Osteocyte (in vitro differentiated cells): ENCODE results near the gene NINJ1. TPM values are rescaled to one million over a fixed set of nuclear protein-coding genes. Genes with fewer than 3 reads are reported as not detected.
A peak's percentile ranks its signal among the peaks of the same experiment; 100 is the strongest.

Experiments
- DNase-seq: peaks from one replicate; pipeline ENCODE4 v3.0.0; 2021; ENCODE audit warnings: mixed read lengths; ENCODE audit not compliant: unreplicated experiment; ENCODE audit errors: extremely low spot score
- H3K27ac Mint-ChIP-seq: one replicate; pipeline ENCODE4 v1.8.0; 2021; ENCODE audit warnings: mild to moderate bottlenecking, mixed read lengths; ENCODE audit not compliant: unreplicated experiment
- H3K27me3 Mint-ChIP-seq: one replicate; pipeline ENCODE4 v1.8.0; 2021; ENCODE audit warnings: mixed read lengths; ENCODE audit not compliant: unreplicated experiment
- H3K36me3 Mint-ChIP-seq: one replicate; pipeline ENCODE4 v1.8.0; 2021; ENCODE audit warnings: mixed read lengths; ENCODE audit not compliant: unreplicated experiment
- H3K4me1 Mint-ChIP-seq: one replicate; pipeline ENCODE4 v1.8.0; 2021; ENCODE audit warnings: mixed read lengths; ENCODE audit not compliant: unreplicated experiment
- H3K4me3 Mint-ChIP-seq: one replicate; pipeline ENCODE4 v1.8.0; 2021; ENCODE audit warnings: mild to moderate bottlenecking, moderate library complexity, mixed read lengths; ENCODE audit not compliant: unreplicated experiment
- H3K9me3 Mint-ChIP-seq: one replicate; pipeline ENCODE4 v1.8.0; 2021; ENCODE audit warnings: mixed read lengths; ENCODE audit not compliant: unreplicated experiment
- total RNA-seq: library from RNA; stranded (reverse); gene quantifications from 2 replicates; pipeline ENCODE4 v1.2.1, GENCODE V29; 2021
- TF ChIP-seq, protein P1 (sequence below): fragments of 200-600 bp; sonication (generic); IDR thresholded peaks from 2 replicates; pipeline ENCODE4 v1.5.0; 2021; ENCODE audit warnings: antibody characterized with exemption, mild to moderate bottlenecking, moderate library complexity

The NINJ1 gene
- total RNA-seq, 1 donor from 2014 or later = 32.9 TPM

DNA sequence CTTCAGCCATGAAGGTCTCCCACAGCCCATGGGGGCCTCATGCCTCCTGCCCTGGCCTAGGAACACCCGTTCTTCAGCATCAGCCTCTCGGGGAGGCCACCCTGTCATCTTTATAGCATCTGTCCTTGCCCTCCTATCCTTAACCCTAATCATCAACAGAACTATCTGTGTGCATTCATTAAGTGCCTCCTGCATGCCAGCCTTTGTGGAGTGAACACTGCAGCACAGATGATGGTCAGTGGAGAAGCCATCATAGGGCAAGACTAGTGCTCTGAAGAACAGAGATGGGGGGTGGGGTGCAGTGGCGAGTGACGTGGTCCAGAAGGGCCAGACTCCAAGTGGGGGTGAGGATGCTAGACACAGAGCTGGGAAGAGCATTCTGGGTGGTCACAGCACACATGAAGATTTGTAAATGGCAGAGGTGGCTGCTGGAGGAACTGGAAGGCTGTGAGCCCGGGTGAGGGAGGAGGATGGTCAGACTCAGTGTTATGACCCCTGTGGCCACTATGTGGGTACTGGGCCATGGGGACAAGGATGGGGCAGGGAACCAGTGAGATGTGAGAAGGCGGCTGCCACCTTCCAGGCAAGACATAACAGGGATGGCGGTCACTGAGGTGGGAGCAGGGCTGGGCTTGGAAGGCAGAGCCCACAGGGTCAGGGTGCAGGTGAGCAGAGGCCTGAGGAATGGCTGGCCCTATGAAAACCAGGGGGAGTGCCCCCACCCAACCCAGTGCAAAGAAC, 41.6 kb downstream of the NINJ1 start:
- Mint-ChIP-seq H3K4me1 (peaks cover 18% of the 10 kb centered on the region), H3K9me3 (peaks cover 5% of the 10 kb centered on the region), H3K27ac (peak overlapping the region; percentile 15), H3K36me3 (peaks cover 2% of the 10 kb centered on the region), H3K4me3 (no peak overlapping the region), H3K27me3 (no peaks in the 10 kb centered on the region)
- TF ChIP-seq, protein P1, sequence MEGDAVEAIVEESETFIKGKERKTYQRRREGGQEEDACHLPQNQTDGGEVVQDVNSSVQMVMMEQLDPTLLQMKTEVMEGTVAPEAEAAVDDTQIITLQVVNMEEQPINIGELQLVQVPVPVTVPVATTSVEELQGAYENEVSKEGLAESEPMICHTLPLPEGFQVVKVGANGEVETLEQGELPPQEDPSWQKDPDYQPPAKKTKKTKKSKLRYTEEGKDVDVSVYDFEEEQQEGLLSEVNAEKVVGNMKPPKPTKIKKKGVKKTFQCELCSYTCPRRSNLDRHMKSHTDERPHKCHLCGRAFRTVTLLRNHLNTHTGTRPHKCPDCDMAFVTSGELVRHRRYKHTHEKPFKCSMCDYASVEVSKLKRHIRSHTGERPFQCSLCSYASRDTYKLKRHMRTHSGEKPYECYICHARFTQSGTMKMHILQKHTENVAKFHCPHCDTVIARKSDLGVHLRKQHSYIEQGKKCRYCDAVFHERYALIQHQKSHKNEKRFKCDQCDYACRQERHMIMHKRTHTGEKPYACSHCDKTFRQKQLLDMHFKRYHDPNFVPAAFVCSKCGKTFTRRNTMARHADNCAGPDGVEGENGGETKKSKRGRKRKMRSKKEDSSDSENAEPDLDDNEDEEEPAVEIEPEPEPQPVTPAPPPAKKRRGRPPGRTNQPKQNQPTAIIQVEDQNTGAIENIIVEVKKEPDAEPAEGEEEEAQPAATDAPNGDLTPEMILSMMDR = no peak
- DNase-seq = peak; percentile 76

- no peaks in the 10 kb centered on the region for H3K27me3 Mint-ChIP-seq
- H3K27ac Mint-ChIP-seq = no peak overlapping the region
- peaks cover 13% of the 10 kb centered on the region for H3K4me1 Mint-ChIP-seq
- TF ChIP-seq, protein P1 = no peak
- H3K4me3 Mint-ChIP-seq = no peak overlapping the region
- DNase-seq = peak; percentile 73
- peaks cover 5% of the 10 kb centered on the region for H3K9me3 Mint-ChIP-seq
- H3K36me3 Mint-ChIP-seq = peaks cover 2% of the 10 kb centered on the region
Measured at GRCh38 chr9:93091453-93092081, 42.5 kb downstream of the NINJ1 start.

DNA sequence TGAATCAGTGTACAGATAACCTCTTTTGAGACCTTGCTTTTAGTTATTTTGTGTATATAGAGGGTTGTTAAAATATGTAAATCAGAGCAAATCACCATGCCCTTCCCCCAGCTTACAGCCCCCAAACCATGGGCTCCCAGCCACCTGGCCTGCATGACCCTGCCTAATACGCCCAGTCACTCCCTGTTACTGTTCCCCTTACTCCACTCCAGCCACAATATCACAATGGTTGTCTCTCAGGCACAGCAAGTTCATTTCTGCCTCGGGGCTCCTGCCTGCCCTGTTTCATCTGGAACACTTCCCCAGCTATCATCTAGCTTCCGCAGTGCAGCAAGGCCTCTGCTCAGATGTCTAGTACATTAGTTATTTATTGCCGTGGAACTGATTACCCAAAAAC, 43.0 kb downstream of the NINJ1 start:
- H3K4me1 Mint-ChIP-seq = peaks cover 13% of the 10 kb centered on the region
- peaks cover 2% of the 10 kb centered on the region for H3K36me3 Mint-ChIP-seq

DNA sequence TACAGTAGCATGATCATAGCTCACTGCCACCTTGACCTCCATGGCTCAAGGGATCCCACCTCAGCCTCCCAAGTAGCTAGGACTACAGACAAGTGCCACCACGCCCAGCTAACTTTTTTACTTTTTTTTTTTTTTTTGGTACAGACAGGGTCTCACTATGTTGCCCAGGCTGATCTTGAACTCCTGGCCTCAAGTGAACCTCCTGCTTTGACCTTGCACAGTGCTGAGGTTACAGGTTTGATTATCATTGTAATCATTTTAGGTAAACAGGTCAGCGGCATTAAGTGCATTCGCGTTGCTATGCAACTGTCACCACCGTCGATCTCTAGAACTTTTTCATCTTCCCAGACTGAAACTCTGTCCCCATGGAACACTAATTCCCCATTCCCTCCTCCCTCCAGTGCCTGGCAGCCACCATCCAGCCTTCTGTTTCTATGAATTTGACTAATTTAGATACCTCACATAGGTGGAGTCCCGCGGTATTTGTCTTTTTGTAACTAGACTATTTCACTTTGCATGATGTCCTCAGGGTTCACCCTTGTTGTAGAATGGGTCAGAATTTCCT, 43.9 kb downstream of the NINJ1 start:
- H3K4me1 Mint-ChIP-seq = peaks cover 12% of the 10 kb centered on the region
- TF ChIP-seq, protein P1 = no peak
- H3K27me3 Mint-ChIP-seq = no peaks in the 10 kb centered on the region
- peaks cover 5% of the 10 kb centered on the region for H3K9me3 Mint-ChIP-seq
- H3K36me3 Mint-ChIP-seq = peaks cover 2% of the 10 kb centered on the region
- no peak overlapping the region for H3K4me3 Mint-ChIP-seq
- no peak overlapping the region for H3K27ac Mint-ChIP-seq
- DNase-seq = peak; percentile 23

More for the DNA sequence above, 43.0 kb downstream of the NINJ1 start:
- Mint-ChIP-seq H3K4me3 (no peak overlapping the region), H3K27me3 (no peaks in the 10 kb centered on the region), H3K27ac (no peak overlapping the region), H3K9me3 (peaks cover 5% of the 10 kb centered on the region)
- TF ChIP-seq, protein P1 = no peak
- peak; percentile 21 for DNase-seq

- Mint-ChIP-seq H3K36me3 (peaks cover 2% of the 10 kb centered on the region), H3K27me3 (no peaks in the 10 kb centered on the region), H3K27ac (no peak overlapping the region), H3K9me3 (peaks cover 5% of the 10 kb centered on the region), H3K4me3 (no peak overlapping the region), H3K4me1 (peaks cover 8% of the 10 kb centered on the region)
- DNase-seq = peak; percentile 73
- TF ChIP-seq, protein P1 = no peak
Measured at GRCh38 chr9:93089481-93089991, 44.5 kb downstream of the NINJ1 start.
